Heart left ventricle (tissue), 13 donors: Measurements from ENCODE around the gene OGFRL1.

Experiments used
- CTCF ChIP-seq, 12 donors: fragments of 200-600 bp; sonication (generic) in 4 of 12; IDR thresholded peaks; one replicate each; pipeline versions ENCODE4 v1.5.0 to v1.8.0; 2018 to 2022; ENCODE audit warnings: antibody characterized with exemption in 12 of 12, mild to moderate bottlenecking in 5 of 12
- POLR2A ChIP-seq, 2 donors: fragments of 450-650 bp; IDR thresholded peaks; one replicate each; pipeline ENCODE4 v1.6.1; 2017; ENCODE audit warnings: antibody characterized with exemption in 2 of 2, mild to moderate bottlenecking in 2 of 2, moderate library complexity in 2 of 2
- donor health status: ischemic (EF 13 %, LVEDD 7.1; RV severe dilation, severe dysfunction).
- donor health status: DM: no; HTN: yes; CAD: no.
- donor health status: DM: no; HTN: no; CAD: no.
- donor health status: ischemic (EF 25% LVEDD 6.9; RV normal size, moderate dysfunction).
- donor health status: ischemic (EF 25% LVEDD 5.7; RV mildly dilated, moderate dysfunction).
- donor health status: ischemic (EF 35%, LVEDD 5.7; RV mildly dilated, moderate dysfunction).
- donor health status: nonischemic (EF 11% LVEDD 7.7; RV severe dilation, severe dysfunction).
- donor health status: DM: yes; HTN: yes; CAD: no.
- donor health status: PGD.
- donor health status: ischemic (EF 29% LVEDD 5.4; RV normal size, mild dysfunction).
- donor health status: nonischemic (EF 23%, LVEDD 6.1; RV moderate dilation, normal function).

- no peak for TF ChIP-seq CTCF (IDR thresholded peaks at IDR 0.05)
- no peak for TF ChIP-seq POLR2A (IDR thresholded peaks at IDR 0.05)
Measured at GRCh38 chr6:71287038-71287437, 1.6 kb upstream of the OGFRL1 start.
